Measurements from ENCODE around the gene INSL4.

GRCh38 chr9:5264219-5264595 is 33.0 kb downstream of the INSL4 start:
- no peak for TF ChIP-seq CTCF (IDR thresholded peaks at IDR 0.05; ENCODE audit: insufficient read depth, low read length)
- no peak for TF ChIP-seq POLR2AphosphoS5 (IDR thresholded peaks at IDR 0.05; ENCODE audit: low read depth)

Measured in HL-60 (cell line).